ENCODE measurements around the gene HOXB4.

DNA sequence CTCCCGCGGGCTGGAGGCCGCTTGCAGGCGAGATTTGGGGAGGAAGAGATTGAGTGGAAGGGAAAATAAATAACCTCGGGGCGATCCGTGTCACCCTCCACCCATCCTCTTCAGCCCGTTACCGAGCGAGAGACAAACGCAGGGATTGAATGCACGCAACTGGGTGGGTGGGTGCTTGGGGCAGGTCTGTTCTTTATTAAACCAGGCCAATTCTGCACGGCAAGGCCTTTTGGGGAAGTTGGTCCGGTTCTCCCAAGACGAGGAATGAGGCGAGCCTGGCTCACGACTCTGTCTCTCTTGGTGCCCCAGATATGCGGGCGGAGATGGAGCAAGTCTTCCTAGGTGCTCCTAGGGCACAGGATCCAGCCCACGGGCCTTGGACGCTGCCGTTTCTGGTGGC, 33.1 kb upstream of the HOXB4 start:
- no peak for TF ChIP-seq POLR2A (IDR thresholded peaks at IDR 0.05)
- no peak for TF ChIP-seq EP300 (IDR thresholded peaks at IDR 0.05)
